ENCODE data around the gene SLC26A6.

DNA sequence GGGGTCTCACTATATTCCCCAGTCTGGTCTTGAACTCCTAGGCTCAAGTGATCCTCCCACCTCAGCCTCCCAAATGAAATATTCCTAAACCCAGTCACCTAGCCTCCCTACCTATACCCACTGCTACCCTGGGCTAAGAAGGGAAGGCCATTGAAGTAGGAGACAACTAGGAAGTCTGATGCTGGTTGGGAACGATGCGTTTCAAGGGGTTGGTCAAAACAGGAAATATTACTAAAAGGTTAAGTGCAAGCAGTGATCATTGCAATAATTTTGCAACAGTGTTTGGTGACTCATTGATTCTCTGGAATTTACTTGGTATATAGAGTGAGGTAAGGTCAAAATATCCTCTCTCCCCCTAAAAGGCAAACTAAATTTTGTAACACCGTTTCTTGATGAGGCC is 21.2 kb downstream of the SLC26A6 start:
- no peak for TF ChIP-seq SNAI1 (CRISPR knock-in tag; IDR thresholded peaks at IDR 0.05; ENCODE audit: borderline replicate concordance)
- no peak for TF ChIP-seq MAZ (IDR thresholded peaks at IDR 0.05; ENCODE audit: borderline replicate concordance, low read depth, low read length)
- no peak for TF ChIP-seq MAZ (CRISPR knock-in tag; IDR thresholded peaks at IDR 0.05; ENCODE audit: low read depth)
- no peak for TF ChIP-seq CEBPZ (IDR thresholded peaks at IDR 0.05; ENCODE audit: low read length)
- TF ChIP-seq HNRNPUL1 (IDR thresholded peaks at IDR 0.05; ENCODE audit: low read depth, low read length), result no peak
- TF ChIP-seq SCMH1 (CRISPR knock-in tag; IDR thresholded peaks at IDR 0.05; ENCODE audit: borderline replicate concordance), result no peak
- TF ChIP-seq EHMT2 (IDR thresholded peaks at IDR 0.05; ENCODE audit: borderline replicate concordance, low read depth, low read length), result no peak
- TF ChIP-seq ELF4 (CRISPR knock-in tag; IDR thresholded peaks at IDR 0.05; ENCODE audit: borderline replicate concordance), result no peak
- peak; percentile 66; the same call in 1 of the 2 replicates for TF ChIP-seq CEBPB (IDR thresholded peaks at IDR 0.05; ENCODE audit: borderline replicate concordance, low read depth, low read length)
- TF ChIP-seq ZNF879 (CRISPR knock-in tag; IDR thresholded peaks at IDR 0.05), result no peak
- TF ChIP-seq ZNF230 (CRISPR knock-in tag; IDR thresholded peaks at IDR 0.05), result no peak

Measured in HepG2 (cell line).